Mesothelial cell of epicardium (in vitro differentiated cells): ENCODE results near the gene BRIX1. TPM values are rescaled to one million over a fixed set of nuclear protein-coding genes. Genes with fewer than 3 reads are reported as not detected.

Source experiments
- DNase-seq, 2 experiments: peaks; one replicate each; pipeline ENCODE4 v3.0.0; 2021; ENCODE audit warnings: low spot score in 2 of 2; ENCODE audit not compliant: unreplicated experiment in 2 of 2
- H3K27ac Mint-ChIP-seq: 2 replicates; pipeline ENCODE4 v1.8.0; 2021; ENCODE audit warnings: mixed read lengths
- H3K27me3 Mint-ChIP-seq: 2 replicates; pipeline ENCODE4 v1.8.0; 2021; ENCODE audit warnings: low read depth, mixed read lengths
- H3K36me3 Mint-ChIP-seq: 2 replicates; pipeline ENCODE4 v1.8.0; 2021; ENCODE audit warnings: mixed read lengths
- H3K4me1 Mint-ChIP-seq: 2 replicates; pipeline ENCODE4 v1.8.0; 2021; ENCODE audit warnings: mixed read lengths
- H3K4me3 Mint-ChIP-seq: 2 replicates; pipeline ENCODE4 v1.8.0; 2021; ENCODE audit warnings: mild to moderate bottlenecking, moderate library complexity, mixed read lengths
- H3K9me3 Mint-ChIP-seq: 2 replicates; pipeline ENCODE4 v1.8.0; 2021; ENCODE audit warnings: mixed read lengths
- total RNA-seq: library from RNA; stranded (reverse); gene quantifications from 3 replicates; pipeline ENCODE4 v1.2.1, GENCODE V29; 2021
- TF ChIP-seq, protein P1 (sequence below): fragments of 200-600 bp; sonication (generic); IDR thresholded peaks from one replicate; pipeline ENCODE4 v1.5.0; 2021; ENCODE audit warnings: antibody characterized with exemption; ENCODE audit not compliant: unreplicated experiment

The BRIX1 gene
- total RNA-seq, 1 donor from 2014 or later: 33.2 TPM

DNA sequence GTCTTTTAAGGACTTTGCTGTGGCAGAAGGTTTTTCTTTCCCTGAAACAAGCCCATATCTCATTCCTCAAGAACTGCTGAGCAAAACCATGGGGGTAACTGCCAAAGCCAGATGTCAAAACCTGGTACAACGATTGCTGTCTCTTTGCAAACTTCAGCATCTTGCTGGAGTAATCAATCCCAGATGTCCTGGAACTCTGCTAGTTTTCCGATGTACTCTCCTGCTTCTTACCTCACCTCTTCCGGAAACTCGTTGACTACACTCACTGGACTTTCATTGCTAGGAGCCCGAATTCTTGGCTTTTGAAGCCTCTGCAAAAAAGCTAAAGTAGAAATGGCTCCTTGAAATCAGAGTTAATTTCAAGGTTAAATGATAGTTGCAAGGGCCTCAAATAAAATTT, 23.5 kb upstream of the BRIX1 start:
- no peak for DNase-seq
- TF ChIP-seq, protein P1, sequence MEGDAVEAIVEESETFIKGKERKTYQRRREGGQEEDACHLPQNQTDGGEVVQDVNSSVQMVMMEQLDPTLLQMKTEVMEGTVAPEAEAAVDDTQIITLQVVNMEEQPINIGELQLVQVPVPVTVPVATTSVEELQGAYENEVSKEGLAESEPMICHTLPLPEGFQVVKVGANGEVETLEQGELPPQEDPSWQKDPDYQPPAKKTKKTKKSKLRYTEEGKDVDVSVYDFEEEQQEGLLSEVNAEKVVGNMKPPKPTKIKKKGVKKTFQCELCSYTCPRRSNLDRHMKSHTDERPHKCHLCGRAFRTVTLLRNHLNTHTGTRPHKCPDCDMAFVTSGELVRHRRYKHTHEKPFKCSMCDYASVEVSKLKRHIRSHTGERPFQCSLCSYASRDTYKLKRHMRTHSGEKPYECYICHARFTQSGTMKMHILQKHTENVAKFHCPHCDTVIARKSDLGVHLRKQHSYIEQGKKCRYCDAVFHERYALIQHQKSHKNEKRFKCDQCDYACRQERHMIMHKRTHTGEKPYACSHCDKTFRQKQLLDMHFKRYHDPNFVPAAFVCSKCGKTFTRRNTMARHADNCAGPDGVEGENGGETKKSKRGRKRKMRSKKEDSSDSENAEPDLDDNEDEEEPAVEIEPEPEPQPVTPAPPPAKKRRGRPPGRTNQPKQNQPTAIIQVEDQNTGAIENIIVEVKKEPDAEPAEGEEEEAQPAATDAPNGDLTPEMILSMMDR: no peak
- Mint-ChIP-seq H3K27me3 (no peaks in the 10 kb centered on the region), H3K9me3 (no peaks in the 10 kb centered on the region), H3K36me3 (no peaks in the 10 kb centered on the region), H3K4me1 (peaks cover 16% of the 10 kb centered on the region), H3K4me3 (no peak overlapping the region), H3K27ac (peak overlapping the region; percentile 18)

DNA sequence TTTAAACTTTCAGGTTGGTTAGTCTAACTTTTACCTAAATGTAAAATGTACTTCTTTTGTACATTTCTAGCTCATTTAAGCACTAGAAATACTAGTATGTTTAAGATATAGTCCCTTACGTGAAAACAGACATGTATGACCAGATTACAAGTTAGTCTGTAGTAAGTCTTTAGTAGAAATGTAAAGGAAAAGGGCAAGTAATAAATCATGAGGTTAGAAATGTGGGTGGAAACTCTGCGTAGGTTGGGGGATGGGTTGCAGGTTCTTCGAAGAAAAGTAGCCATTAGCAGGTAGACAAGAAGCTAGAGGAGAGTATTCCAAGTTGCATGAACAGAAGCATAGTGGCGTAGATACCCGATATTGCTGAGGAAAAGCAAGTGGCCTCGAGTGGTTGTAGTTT, 23.1 kb upstream of the BRIX1 start:
- Mint-ChIP-seq H3K27me3 (no peaks in the 10 kb centered on the region), H3K4me3 (no peak overlapping the region), H3K36me3 (no peaks in the 10 kb centered on the region), H3K9me3 (no peaks in the 10 kb centered on the region), H3K27ac (no peak overlapping the region), H3K4me1 (peaks cover 16% of the 10 kb centered on the region)
- no peak for DNase-seq
- TF ChIP-seq, protein P1: no peak

DNA sequence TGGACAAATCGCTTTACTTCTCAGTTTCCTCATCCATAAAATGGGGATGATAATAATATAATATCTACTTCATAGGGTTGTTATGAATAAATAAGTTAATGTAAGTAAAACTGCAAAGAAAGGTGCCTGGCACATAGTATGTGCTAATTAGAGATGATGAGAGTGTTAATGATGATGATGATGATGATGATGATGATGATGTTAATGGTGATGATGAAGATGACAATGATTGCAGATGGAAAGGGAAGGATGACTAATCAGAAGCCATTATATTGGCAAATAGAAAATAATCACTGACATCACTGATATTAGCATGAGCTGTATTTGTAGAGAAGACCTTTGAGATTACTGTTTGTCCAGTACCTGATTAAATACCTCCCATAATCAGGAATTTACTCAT, 20.8 kb upstream of the BRIX1 start:
- TF ChIP-seq, protein P1: no peak
- no peak for DNase-seq
- no peaks in the 10 kb centered on the region for H3K27me3 Mint-ChIP-seq
- H3K4me1 Mint-ChIP-seq: peaks cover 23% of the 10 kb centered on the region
- no peak overlapping the region for H3K4me3 Mint-ChIP-seq
- H3K27ac Mint-ChIP-seq: no peak overlapping the region
- no peaks in the 10 kb centered on the region for H3K36me3 Mint-ChIP-seq
- H3K9me3 Mint-ChIP-seq: no peaks in the 10 kb centered on the region

DNA sequence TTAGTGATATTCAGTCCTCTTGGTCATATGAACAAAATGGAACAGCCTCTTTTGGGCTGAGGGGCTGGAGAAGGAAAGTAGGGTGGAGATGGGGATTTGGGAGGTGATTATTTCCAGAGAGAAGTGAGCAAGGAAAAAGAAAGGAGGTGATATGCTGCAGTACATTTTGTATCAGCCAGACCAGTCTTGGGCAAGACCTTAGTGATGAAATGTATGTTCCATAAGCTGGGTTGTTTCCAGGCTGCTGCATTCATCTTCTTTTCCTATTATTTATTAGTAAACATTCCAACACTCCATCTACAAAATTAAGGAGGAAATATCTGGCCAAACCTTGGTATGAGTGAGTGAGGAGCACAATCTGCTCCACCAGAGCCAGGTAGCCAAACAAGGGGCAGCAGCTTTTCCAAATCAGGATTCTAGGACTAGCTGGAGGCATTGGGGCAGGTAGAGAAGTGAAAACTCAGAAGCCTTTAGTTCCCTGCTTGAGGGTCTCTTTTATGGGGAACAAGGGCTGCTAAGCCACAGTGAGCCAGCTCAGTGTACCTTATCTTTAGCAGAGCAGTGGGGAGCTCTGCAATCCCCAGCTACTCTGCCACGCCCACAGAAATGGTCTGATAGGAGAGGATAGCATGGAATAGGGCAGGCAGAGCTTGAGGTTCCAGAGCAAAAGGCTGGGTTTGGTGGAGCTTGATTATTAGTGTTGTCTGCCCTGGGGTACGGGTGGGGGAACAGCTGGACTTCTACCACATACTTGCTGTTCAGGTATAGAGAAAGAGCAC, 19.7 kb upstream of the BRIX1 start:
- H3K9me3 Mint-ChIP-seq: no peaks in the 10 kb centered on the region
- no peak overlapping the region for H3K27ac Mint-ChIP-seq
- H3K27me3 Mint-ChIP-seq: no peaks in the 10 kb centered on the region
- DNase-seq: no peak
- H3K36me3 Mint-ChIP-seq: no peaks in the 10 kb centered on the region
- H3K4me3 Mint-ChIP-seq: no peak overlapping the region
- TF ChIP-seq, protein P1: no peak
- peaks cover 23% of the 10 kb centered on the region for H3K4me1 Mint-ChIP-seq

DNA sequence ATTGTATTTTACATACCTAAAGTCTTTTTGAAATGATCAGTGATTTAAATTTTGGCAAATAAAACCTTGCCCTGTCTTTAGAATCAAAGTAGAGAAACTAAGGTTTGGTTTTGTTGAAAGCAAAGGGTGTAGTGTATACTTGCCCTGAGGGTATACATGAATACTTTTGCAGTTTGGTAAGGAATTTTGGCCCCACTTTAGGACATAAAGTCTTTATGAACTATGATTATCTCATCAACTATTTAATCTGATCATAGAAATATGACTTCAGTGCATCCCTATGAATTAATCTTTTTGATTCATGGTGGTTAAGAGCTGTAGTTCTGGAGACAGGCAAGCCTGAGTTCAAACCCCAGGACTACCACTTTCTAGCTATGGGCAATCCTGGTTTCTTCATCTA, 17.9 kb upstream of the BRIX1 start:
- no peaks in the 10 kb centered on the region for H3K27me3 Mint-ChIP-seq
- H3K36me3 Mint-ChIP-seq: peaks cover 3% of the 10 kb centered on the region
- H3K27ac Mint-ChIP-seq: no peak overlapping the region
- no peak overlapping the region for H3K4me3 Mint-ChIP-seq
- no peak for DNase-seq
- no peaks in the 10 kb centered on the region for H3K9me3 Mint-ChIP-seq
- peaks cover 10% of the 10 kb centered on the region for H3K4me1 Mint-ChIP-seq
- TF ChIP-seq, protein P1: no peak
